Bronchial epithelial cell (primary cell): ENCODE results near the gene TUT7. TPM values are rescaled to one million over a fixed set of nuclear protein-coding genes. Genes with fewer than 3 reads are reported as not detected.
"Not testable (repeated sequence)": the region's sequence is repeated elsewhere in the genome, so short reads cannot be mapped to it uniquely, and the experiment has no call there.

ENCODE experiments used
- DNase-seq: peaks from one replicate; pipeline ENCODE4 v3.0.0-alpha.2; 2010; ENCODE audit warnings: low read depth
- FAIRE-seq: peaks from 2 replicates; lab custom pipeline; 2011; peaks lifted over from hg19 to GRCh38; lab: Jason Lieb, UNC
- H3K27me3 ChIP-seq: 2 replicates; pipeline ENCODE4 v1.5.1; 2011; ENCODE audit warnings: low read length; ENCODE audit not compliant: control insufficient read depth, insufficient read depth
- H3K36me3 ChIP-seq: 2 replicates; pipeline ENCODE4 v1.5.1; 2011; ENCODE audit warnings: low read length; ENCODE audit not compliant: control insufficient read depth, insufficient read depth
- H3K4me3 ChIP-seq: 2 replicates; pipeline ENCODE4 v1.5.1; 2011; ENCODE audit warnings: mild to moderate bottlenecking, low read depth, low read length, control low read depth
- CTCF ChIP-seq: IDR thresholded peaks from 2 replicates; pipeline ENCODE4 v1.5.1; 2011; ENCODE audit warnings: mild to moderate bottlenecking, moderate library complexity, low read length, control low read depth, inconsistent platforms; ENCODE audit not compliant: insufficient read depth, severe bottlenecking
- total RNA-seq: library from RNA; depleted of rRNA; stranded (reverse); fragments of >200 nt; gene quantifications from 2 replicates; pipeline ENCODE4 v1.2.1, GENCODE V29; 2014

The TUT7 gene
- total RNA-seq, 1 donor from 2014 or later, result 24.7 TPM

GRCh38 chr9:86387376-86387775 lies 33.2 kb upstream of the TUT7 start:
- Histone ChIP-seq H3K4me3 (no peak overlapping the region), H3K27me3 (no peaks in the 10 kb centered on the region), H3K36me3 (no peaks in the 10 kb centered on the region)
- FAIRE-seq, result no peak
- no peak for DNase-seq
- TF ChIP-seq CTCF, result no peak

DNA sequence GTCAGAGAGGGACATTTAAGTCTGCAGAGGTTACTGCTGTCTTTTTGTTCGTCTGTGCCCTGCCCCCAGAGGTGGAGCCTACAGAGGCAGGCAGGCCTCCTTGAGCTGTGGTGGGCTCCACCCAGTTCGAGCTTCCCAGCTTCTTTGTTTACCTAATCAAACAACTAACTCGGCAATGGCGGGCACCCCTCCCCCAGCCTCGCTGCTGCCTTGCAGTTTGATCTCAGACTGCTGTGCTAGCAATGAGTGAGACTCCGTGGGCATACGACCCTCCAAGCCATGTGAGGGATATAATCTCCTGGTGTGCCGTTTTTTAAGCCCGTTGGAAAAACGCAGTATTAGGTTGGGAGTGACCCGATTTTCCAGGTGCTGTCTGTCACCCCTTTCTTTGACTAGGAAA lies 28.8 kb upstream of the TUT7 start:
- H3K4me3 ChIP-seq, FAIRE-seq, H3K36me3 ChIP-seq, DNase-seq, H3K27me3 ChIP-seq: not testable (repeated sequence)

DNA sequence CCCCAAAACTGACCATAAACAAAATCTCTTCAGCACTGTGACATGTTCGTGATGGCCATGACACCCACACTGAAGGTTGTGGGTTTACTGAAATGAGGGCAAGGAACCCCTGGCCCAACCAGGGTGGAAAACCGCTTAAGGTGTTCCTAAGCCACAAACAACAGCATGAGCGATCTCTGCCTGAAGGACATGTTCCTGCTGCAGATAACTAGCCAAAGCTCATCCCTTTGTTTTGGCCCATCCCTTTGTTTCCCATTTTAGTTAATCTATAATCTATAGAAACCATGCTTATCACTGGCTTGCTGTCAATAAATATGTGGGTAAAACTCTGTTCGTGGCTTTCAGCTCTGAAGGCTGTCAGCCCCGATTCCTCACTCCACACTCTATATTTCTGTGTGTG lies 21.8 kb upstream of the TUT7 start:
- no peak overlapping the region for H3K4me3 ChIP-seq
- DNase-seq (no peak), FAIRE-seq (no peak)
- no peaks in the 10 kb centered on the region for H3K27me3 ChIP-seq
- H3K36me3 ChIP-seq, result no peaks in the 10 kb centered on the region
- no peak for TF ChIP-seq CTCF

- no peak for TF ChIP-seq CTCF
- no peaks in the 10 kb centered on the region for H3K36me3 ChIP-seq
- DNase-seq, result no peak
- H3K27me3 ChIP-seq, result no peaks in the 10 kb centered on the region
- H3K4me3 ChIP-seq, result no peak overlapping the region
- no peak for FAIRE-seq
Observed at GRCh38 chr9:86369810-86370209, 15.6 kb upstream of the TUT7 start.

GRCh38 chr9:86368871-86369521 lies 14.8 kb upstream of the TUT7 start:
- Histone ChIP-seq H3K36me3 (no peaks in the 10 kb centered on the region), H3K4me3 (no peak overlapping the region), H3K27me3 (no peaks in the 10 kb centered on the region)
- TF ChIP-seq CTCF, result no peak
- FAIRE-seq (peak; percentile 32), DNase-seq (peak; percentile 98)

GRCh38 chr9:86361176-86361575 lies 7.0 kb upstream of the TUT7 start:
- no peaks in the 10 kb centered on the region for H3K27me3 ChIP-seq
- H3K4me3 ChIP-seq, result no peak overlapping the region
- TF ChIP-seq CTCF, result no peak
- H3K36me3 ChIP-seq, result no peaks in the 10 kb centered on the region
- DNase-seq (no peak), FAIRE-seq (no peak)
